H1 (cell line): ENCODE measurements around the gene TIMP4. TPM values are rescaled to one million over a fixed set of nuclear protein-coding genes. Genes with fewer than 3 reads are reported as not detected.

Experiments used
- CTCF ChIA-PET: fragments of 300-600 bp; sonication (Branson Sonifier 250); formaldehyde crosslinking; loops from one replicate; lab custom pipeline; 2021; ENCODE audit not compliant: partially characterized antibody; lab: Charles Lee
- POLR2A ChIA-PET: fragments of 300-600 bp; sonication (Branson Sonifier 250); formaldehyde crosslinking; loops from one replicate; lab custom pipeline; 2021; ENCODE audit warnings: inconsistent platforms; ENCODE audit not compliant: partially characterized antibody; lab: Charles Lee
- DNase-seq, 2 experiments: peaks; one replicate each; pipeline versions ENCODE4 v3.0.0 to v3.0.0-alpha.2; 2010 to 2022; ENCODE audit warnings: low spot score in 2 of 2, low read depth in 1 of 2, mixed read lengths in 1 of 2
- FAIRE-seq: peaks from 2 replicates; lab custom pipeline; 2011; peaks lifted over from hg19 to GRCh38; lab: Jason Lieb, UNC
- H2AFZ ChIP-seq: 2 replicates; pipeline ENCODE4 v1.8.1; 2012; ENCODE audit warnings: low read length, inconsistent platforms
- H2AK5ac ChIP-seq: 2 replicates; pipeline ENCODE4 v1.6.1; 2013; ENCODE audit warnings: low read depth, low read length
- H2BK120ac ChIP-seq: replicated peaks from 2 replicates; pipeline ENCODE3; 2013; ENCODE audit warnings: low read depth, low read length, inconsistent platforms
- H2BK12ac ChIP-seq: 2 replicates; pipeline ENCODE4 v1.6.1; 2013; ENCODE audit warnings: low read depth, low read length
- H2BK15ac ChIP-seq: 2 replicates; pipeline ENCODE4 v1.6.1; 2013; ENCODE audit warnings: low read length
- H2BK20ac ChIP-seq: 2 replicates; pipeline ENCODE4 v1.6.1; 2013; ENCODE audit warnings: low read length
- H2BK5ac ChIP-seq: 2 replicates; pipeline ENCODE4 v1.6.1; 2013; ENCODE audit warnings: low read depth, low read length
- H3K14ac ChIP-seq: 2 replicates; pipeline ENCODE4 v1.6.1; 2013; ENCODE audit warnings: inconsistent platforms; ENCODE audit not compliant: insufficient read length
- H3K18ac ChIP-seq: 2 replicates; pipeline ENCODE4 v1.6.1; 2013; ENCODE audit warnings: low read length; ENCODE audit errors: extremely low read depth
- H3K23ac ChIP-seq: 2 replicates; pipeline ENCODE4 v1.6.1; 2013; ENCODE audit warnings: inconsistent platforms; ENCODE audit not compliant: insufficient read length
- H3K23me2 ChIP-seq: 2 replicates; pipeline ENCODE4 v1.6.1; 2013; ENCODE audit warnings: low read depth, low read length
- H3K27ac ChIP-seq: 2 replicates; pipeline ENCODE4 v1.6.1; 2011; ENCODE audit warnings: low read depth, low read length, inconsistent platforms
- H3K27me3 ChIP-seq, 4 experiments: replicated peaks in 1 of 4; 1 replicate in 1 of 4; 2 replicates in 3 of 4; pipeline versions ENCODE4 v1.6.1 to v1.8.1; 2011 to 2013; ENCODE audit warnings: low read length in 3 of 4, mild to moderate bottlenecking in 3 of 4, inconsistent platforms in 2 of 4, mixed read lengths in 2 of 4, moderate library complexity in 1 of 4; ENCODE audit not compliant: control insufficient read depth in 3 of 4, insufficient read depth in 3 of 4; ENCODE audit errors: extremely low read depth in 1 of 4
- H3K36me3 ChIP-seq, 4 experiments: 2 replicates each; pipeline versions ENCODE4 v1.6.1 to v1.8.1; 2011 to 2013; ENCODE audit warnings: mild to moderate bottlenecking in 4 of 4, low read length in 3 of 4, moderate library complexity in 2 of 4, control low read depth in 1 of 4, inconsistent platforms in 1 of 4; ENCODE audit not compliant: insufficient read depth in 4 of 4, control insufficient read depth in 2 of 4
- H3K4ac ChIP-seq: replicated peaks from 2 replicates; pipeline ENCODE3; 2013; ENCODE audit warnings: low read length, low read depth, mixed read lengths, inconsistent platforms; ENCODE audit not compliant: insufficient read length
- H3K4me1 ChIP-seq, 4 experiments: replicated peaks in 1 of 4; 1 replicate in 1 of 4; 2 replicates in 3 of 4; pipeline versions ENCODE4 v1.6.1 to v1.8.1; 2011 to 2013; ENCODE audit warnings: low read length in 3 of 4, inconsistent platforms in 2 of 4, mixed read lengths in 1 of 4; ENCODE audit not compliant: insufficient read depth in 4 of 4, control insufficient read depth in 3 of 4
- H3K4me2 ChIP-seq, 2 experiments: 2 replicates each; pipeline versions ENCODE4 v1.6.1 to v1.8.1; 2011 to 2013; ENCODE audit warnings: low read depth in 2 of 2, low read length in 2 of 2, control low read depth in 1 of 2, inconsistent platforms in 1 of 2, mild to moderate bottlenecking in 1 of 2; ENCODE audit not compliant: insufficient read depth in 1 of 2
- H3K4me3 ChIP-seq, 4 experiments: fragments of 200-600, 300-600 bp in 1 of 4; sonication (generic), shearing (Covaris generic), sonication (Bioruptor Twin) in 1 of 4; 2 replicates each; pipeline versions ENCODE4 v1.5.1 to v1.8.1; 2011 to 2016; ENCODE audit warnings: low read length in 4 of 4, low read depth in 3 of 4, control low read depth in 2 of 4, inconsistent platforms in 2 of 4, mild to moderate bottlenecking in 2 of 4, mixed read lengths in 1 of 4, moderate library complexity in 1 of 4; ENCODE audit not compliant: insufficient read depth in 2 of 4; ENCODE audit errors: extremely low read depth in 1 of 4
- H3K56ac ChIP-seq: replicated peaks from 2 replicates; pipeline ENCODE3; 2013; ENCODE audit warnings: low read depth, mild to moderate bottlenecking, mixed read lengths, low read length, inconsistent platforms; ENCODE audit not compliant: insufficient read length
- H3K79me1 ChIP-seq: 2 replicates; pipeline ENCODE4 v1.6.1; 2013; ENCODE audit warnings: low read depth, low read length, control low read depth
- H3K79me2 ChIP-seq, 2 experiments: 2 replicates each; pipeline versions ENCODE4 v1.6.1 to v1.8.1; 2012 to 2013; ENCODE audit warnings: low read length in 2 of 2, mild to moderate bottlenecking in 2 of 2, inconsistent platforms in 1 of 2; ENCODE audit not compliant: insufficient read depth in 2 of 2, control insufficient read depth in 1 of 2
- H3K9ac ChIP-seq, 4 experiments: replicated peaks in 1 of 4; 1 replicate in 1 of 4; 2 replicates in 3 of 4; pipeline versions ENCODE4 v1.6.1 to v1.8.1; 2011 to 2013; ENCODE audit warnings: low read depth in 3 of 4, low read length in 3 of 4, control low read depth in 2 of 4, mild to moderate bottlenecking in 2 of 4, moderate library complexity in 2 of 4, inconsistent platforms in 1 of 4; ENCODE audit errors: extremely low read depth in 1 of 4
- H3K9me3 ChIP-seq, 2 experiments: 2 replicates each; pipeline versions ENCODE4 v1.6.1 to v1.8.1; 2012 to 2013; ENCODE audit warnings: mild to moderate bottlenecking in 2 of 2, moderate library complexity in 2 of 2, control low read depth in 1 of 2, inconsistent platforms in 1 of 2, low read depth in 1 of 2, low read length in 1 of 2, mixed read lengths in 1 of 2; ENCODE audit not compliant: insufficient read depth in 2 of 2
- H4K20me1 ChIP-seq, 2 experiments: replicated peaks in 1 of 2; 2 replicates each; pipeline versions ENCODE3 to v1.8.1; 2011 to 2013; ENCODE audit warnings: inconsistent platforms in 2 of 2, low read length in 2 of 2, mild to moderate bottlenecking in 1 of 2; ENCODE audit not compliant: insufficient read depth in 2 of 2, control insufficient read depth in 1 of 2
- H4K5ac ChIP-seq: 2 replicates; pipeline ENCODE4 v1.6.1; 2013; ENCODE audit warnings: low read length, low read depth, mixed read lengths, inconsistent platforms; ENCODE audit not compliant: insufficient read length
- H4K8ac ChIP-seq: 2 replicates; pipeline ENCODE4 v1.8.0; 2013; ENCODE audit warnings: mild to moderate bottlenecking, moderate library complexity, low read length, inconsistent platforms; ENCODE audit not compliant: insufficient read depth; ENCODE audit errors: extremely low read depth
- H4K91ac ChIP-seq: replicated peaks from 2 replicates; pipeline ENCODE3; 2013; ENCODE audit warnings: low read length, mixed read lengths, inconsistent platforms; ENCODE audit not compliant: insufficient read length
- BRCA1 ChIP-seq: IDR thresholded peaks from 2 replicates; pipeline ENCODE4 v1.6.1; 2012; ENCODE audit warnings: low read depth, low read length, improper control_type of control experiment
- CBX5 ChIP-seq: fragments of 300-800, 300-1000 bp; sonication (generic); IDR thresholded peaks from 2 replicates; pipeline ENCODE4 v1.7.1; 2016; ENCODE audit warnings: antibody characterized with exemption, low read length, low read depth
- CTCF ChIP-seq, 3 experiments: IDR thresholded peaks; 1 replicate in 2 of 3; 2 replicates in 1 of 3; pipeline versions ENCODE4 v1.5.1 to v1.6.1; 2011; ENCODE audit warnings: low read length in 3 of 3, mild to moderate bottlenecking in 3 of 3, inconsistent platforms in 2 of 3, low read depth in 1 of 3, moderate library complexity in 1 of 3; ENCODE audit not compliant: insufficient read depth in 1 of 3; ENCODE audit errors: control extremely low read depth in 1 of 3
- EGR1 ChIP-seq: IDR thresholded peaks from 2 replicates; pipeline ENCODE4 v1.6.1; 2011; ENCODE audit warnings: low read depth, low read length, borderline replicate concordance
- FOSL1 ChIP-seq: IDR thresholded peaks from 2 replicates; pipeline ENCODE4 v1.6.1; 2011; ENCODE audit warnings: mild to moderate bottlenecking, low read depth, low read length, moderate library complexity; ENCODE audit not compliant: insufficient read depth
- JUND ChIP-seq: IDR thresholded peaks from 2 replicates; pipeline ENCODE4 v1.6.1; 2011; ENCODE audit warnings: mild to moderate bottlenecking, improper control_type of control experiment, low read length
- KDM1A ChIP-seq: fragments of 200-600, 300-600 bp; sonication (generic); IDR thresholded peaks from 2 replicates; pipeline ENCODE4 v1.7.1; 2016; ENCODE audit warnings: mild to moderate bottlenecking, low read length, borderline replicate concordance
- MAX ChIP-seq: IDR thresholded peaks from 2 replicates; pipeline ENCODE4 v1.6.1; 2012; ENCODE audit warnings: inconsistent platforms
- RXRA ChIP-seq: IDR thresholded peaks from 2 replicates; pipeline ENCODE4 v1.6.1; 2011; ENCODE audit warnings: low read depth, mild to moderate bottlenecking, low read length, moderate library complexity; ENCODE audit not compliant: insufficient read depth
- SIN3A ChIP-seq, 2 experiments: IDR thresholded peaks in 1 of 2; conservative IDR thresholded peaks in 1 of 2; 2 replicates each; pipeline ENCODE4 v1.6.1; 2011 to 2012; ENCODE audit warnings: low read length in 2 of 2, improper control_type of control experiment in 1 of 2, low read depth in 1 of 2, mild to moderate bottlenecking in 1 of 2
- SRF ChIP-seq: IDR thresholded peaks from 2 replicates; pipeline ENCODE4 v1.6.1; 2011; ENCODE audit warnings: mild to moderate bottlenecking, low read depth, low read length, moderate library complexity
- ZNF274 ChIP-seq: IDR thresholded peaks from 2 replicates; pipeline ENCODE4 v1.7.0; 2012; ENCODE audit warnings: low read length, borderline replicate concordance; ENCODE audit errors: extremely low read depth
- WGBS, 2 experiments: shearing (Covaris generic) in 1 of 2; methylation state at CpG; one replicate each; pipeline versions ENCODE4 v1.1.6 to v1.1.7; 2013 to 2015; ENCODE audit warnings: low lambda C conversion rate in 2 of 2, mixed read lengths in 2 of 2, inconsistent platforms in 1 of 2, low coverage in 1 of 2, missing lambda C conversion rate in 1 of 2; ENCODE audit not compliant: insufficient replicate concordance in 2 of 2, insufficient coverage in 1 of 2, insufficient read length in 1 of 2; ENCODE audit errors: extremely low coverage in 1 of 2, missing lambda C conversion rate in 1 of 2; 5-methylcytosine and 5-hydroxymethylcytosine counted together
- polyA plus RNA-seq, 7 experiments: library from polyadenylated mRNA; depleted of rRNA in 3 of 7; stranded (reverse) in 5 of 7; unstranded in 2 of 7; fragments of >200 nt in 5 of 7; fragments of 200-250 nt in 2 of 7; gene quantifications; 1 replicate in 5 of 7; 2 replicates in 1 of 7; 4 replicates in 1 of 7; pipeline versions ENCODE4 v1.2.1 to v1.2.3, GENCODE V29; 2011 to 2013; ENCODE audit warnings: missing spikeins in 2 of 7, mixed read lengths in 2 of 7
- total RNA-seq: library from RNA; stranded (reverse); fragmentation: NEBNext Ultra II Directional; extraction: Animal tissue kit (Norgen Biotek cat#: 25700); gene quantifications from 2 replicates; pipeline ENCODE4 v1.2.1, GENCODE V29; 2021

The TIMP4 gene
- total and polyA plus RNA-seq, 2 of the 8 experiments (the other 6 are each of a cell fraction or from before 2014, with no cell fraction given), result 5.1 to 8.7 TPM

GRCh38 chr3:12127391-12127790 is 31.3 kb downstream of the TIMP4 start:
- Histone ChIP-seq H3K23me2 (no peaks in the 10 kb centered on the region), H4K5ac (no peak overlapping the region), H3K14ac (no peak overlapping the region), H3K27me3 (no peaks in the 10 kb centered on the region), H3K9ac (no peak overlapping the region), H2BK12ac (no peak overlapping the region), H4K8ac (no peak overlapping the region), H2AFZ (no peak overlapping the region), H3K4me1 (no peaks in the 10 kb centered on the region), H3K4ac (no peak overlapping the region), H3K4me3 (no peak overlapping the region), H3K79me1 (no peaks in the 10 kb centered on the region; the same call in 1 of the 2 replicates), H3K56ac (no peak overlapping the region), H3K23ac (no peak overlapping the region), H2BK5ac (no peak overlapping the region), H2BK120ac (no peak overlapping the region), H4K20me1 (no peaks in the 10 kb centered on the region), H3K9me3 (no peaks in the 10 kb centered on the region), H2AK5ac (no peak overlapping the region), H3K18ac (no peak overlapping the region), H4K91ac (no peak overlapping the region), H2BK15ac (no peak overlapping the region), H3K4me2 (no peak overlapping the region), H3K36me3 (no peaks in the 10 kb centered on the region), H3K79me2 (no peaks in the 10 kb centered on the region), H2BK20ac (no peak overlapping the region), H3K27ac (no peak overlapping the region)
- no peak for DNase-seq
- ChIA-PET POLR2A (no interaction called here), CTCF (interaction anchor here (1.1 kb wide), 1 partner anchor 8 kb away, joined by 4 read pairs; no protein-coding TSS in a partner anchor)
- FAIRE-seq, result no peak
- 100% methylated on average over 1 of the region's 1 CpG; no CpG with 5 or more reads in 1 of the 2 experiments for WGBS, 2 experiments
- TF ChIP-seq CBX5 (no peak), KDM1A (no peak), EGR1 (no peak), MAX (no peak), ZNF274 (no peak), FOSL1 (no peak), CTCF (IDR thresholded peaks at IDR 0.05; ENCODE audit: control extremely low read depth in 1 of 3, insufficient read depth in 1 of 3, low read depth in 1 of 3, low read length in 3 of 3) (no peak), RXRA (no peak), SIN3A (conservative IDR thresholded peaks at IDR 0.05 in 1 of 2, IDR thresholded peaks at IDR 0.05 in 1 of 2; ENCODE audit: low read depth in 1 of 2, low read length in 2 of 2) (no peak), BRCA1 (no peak), SRF (no peak), JUND (no peak)
